HFFc6 (cell line): Measurements from ENCODE around the gene TTC6. TPM values are rescaled to one million over a fixed set of nuclear protein-coding genes. Genes with fewer than 3 reads are reported as not detected.

Source experiments
- DNase-seq: peaks from one replicate; pipeline ENCODE4 v3.0.0-alpha.2; 2018
- H3K27ac Mint-ChIP-seq: 2 replicates; pipeline ENCODE4 v1.8.0; 2020; ENCODE audit warnings: mild to moderate bottlenecking, mixed read lengths
- H3K27me3 Mint-ChIP-seq: 2 replicates; pipeline ENCODE4 v1.8.0; 2021; ENCODE audit warnings: mild to moderate bottlenecking, moderate library complexity, mixed read lengths; ENCODE audit not compliant: insufficient read depth
- H3K36me3 Mint-ChIP-seq: 2 replicates; pipeline ENCODE4 v1.8.0; 2021; ENCODE audit warnings: low read depth, mixed read lengths
- H3K4me1 Mint-ChIP-seq: 2 replicates; pipeline ENCODE4 v1.8.0; 2020; ENCODE audit warnings: low read depth, mixed read lengths
- H3K4me3 Mint-ChIP-seq: 2 replicates; pipeline ENCODE4 v1.8.0; 2020; ENCODE audit warnings: mild to moderate bottlenecking, moderate library complexity, mixed read lengths
- H3K9me3 Mint-ChIP-seq: 2 replicates; pipeline ENCODE4 v1.8.0; 2020; ENCODE audit warnings: mild to moderate bottlenecking, mixed read lengths
- CTCF ChIP-seq: fragments of 200-600 bp; sonication (generic); IDR thresholded peaks from 2 replicates; pipeline ENCODE4 v1.5.0; 2021; ENCODE audit warnings: antibody characterized with exemption, mild to moderate bottlenecking
- total RNA-seq, 6 experiments: library from RNA; stranded (reverse); fragmentation: NEBNext Ultra II Directional; extraction: Animal tissue kit (Norgen Biotek cat#: 25700); gene quantifications; 2 replicates in 1 of 6; 3 replicates in 5 of 6; pipeline ENCODE4 v1.2.3, GENCODE V29; 2021

Gene TTC6
- total RNA-seq, 6 experiments from 2014 or later = 0.38 to 1.2 (median 0.62) TPM; not detected in 2

GRCh38 chr14:37620856-37621255 lies 25.4 kb downstream of the TTC6 start:
- Mint-ChIP-seq H3K27ac (no peak overlapping the region), H3K36me3 (peaks cover 6% of the 10 kb centered on the region), H3K27me3 (peaks cover 1% of the 10 kb centered on the region; the same call in 1 of the 2 replicates), H3K4me1 (peaks cover 16% of the 10 kb centered on the region), H3K4me3 (no peak overlapping the region), H3K9me3 (peaks cover 7% of the 10 kb centered on the region)
- DNase-seq = no peak
- no peak for TF ChIP-seq CTCF

- TF ChIP-seq CTCF = no peak
- peak overlapping the region; percentile 49; the same call in 1 of the 2 replicates for H3K4me3 Mint-ChIP-seq
- H3K9me3 Mint-ChIP-seq = no peaks in the 10 kb centered on the region
- H3K27ac Mint-ChIP-seq = peak overlapping the region; percentile 21; the same call in 1 of the 2 replicates
- H3K4me1 Mint-ChIP-seq = peaks cover 16% of the 10 kb centered on the region
- H3K27me3 Mint-ChIP-seq = peaks cover 1% of the 10 kb centered on the region; the same call in 1 of the 2 replicates
- no peak for DNase-seq
- H3K36me3 Mint-ChIP-seq = no peaks in the 10 kb centered on the region
These were observed 26.9 kb downstream of the TTC6 start for GRCh38 chr14:37622231-37622923.

DNA sequence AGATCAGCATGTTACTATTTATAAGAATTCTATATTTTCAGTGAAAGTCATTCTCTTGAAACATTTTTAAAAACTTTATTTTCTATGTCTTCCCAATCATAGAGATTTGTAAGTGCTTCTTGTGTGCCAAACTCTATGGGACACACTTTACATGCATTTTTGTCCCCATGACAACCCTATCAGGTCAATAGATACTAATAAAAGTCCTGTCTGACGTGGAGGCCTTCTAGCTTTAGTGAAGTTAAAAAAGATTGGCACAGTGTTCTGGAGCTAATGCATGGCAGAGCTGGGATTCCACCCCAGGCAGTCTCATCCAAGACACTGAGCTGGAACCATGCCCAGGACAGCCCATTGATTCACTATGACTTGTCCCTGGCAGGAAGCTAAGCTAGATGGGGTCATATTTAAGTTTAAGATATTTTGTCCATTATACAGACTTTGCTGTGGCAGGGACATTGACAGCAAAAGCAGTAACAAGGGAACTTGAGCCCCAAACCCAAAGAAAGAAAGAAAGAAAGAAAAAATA lies 28.1 kb downstream of the TTC6 start:
- Mint-ChIP-seq H3K27ac (peak overlapping the region; percentile 74), H3K36me3 (0 out of 2 replicates have a peak, but pooled peaks cover 2% of the 10 kb centered on the region), H3K4me3 (peak overlapping the region; percentile 18; the same call in 1 of the 2 replicates), H3K27me3 (peaks cover 1% of the 10 kb centered on the region; the same call in 1 of the 2 replicates), H3K4me1 (peaks cover 16% of the 10 kb centered on the region), H3K9me3 (no peaks in the 10 kb centered on the region; the same call in none of the 2 replicates)
- peak; percentile 88 for DNase-seq
- no peak for TF ChIP-seq CTCF

DNA sequence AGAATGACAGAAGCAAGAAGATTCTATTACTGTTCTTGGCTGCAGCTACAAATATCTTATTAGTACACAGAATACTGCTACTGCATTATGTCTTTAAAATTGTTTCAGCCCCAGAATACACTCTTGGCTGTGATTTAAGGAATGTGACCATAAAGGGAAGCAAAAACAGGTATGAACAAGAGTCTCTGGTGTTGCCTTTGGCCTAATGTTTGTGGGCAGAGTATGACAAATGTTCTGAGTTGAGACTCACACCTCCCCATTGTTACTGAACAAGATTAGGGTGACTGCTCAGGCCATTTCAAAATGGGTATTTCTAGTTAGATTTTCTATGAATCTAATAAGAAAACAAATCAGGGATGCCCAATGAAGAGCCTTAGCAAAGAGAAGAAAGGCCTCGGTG lies 28.5 kb downstream of the TTC6 start:
- Mint-ChIP-seq H3K4me1 (peaks cover 16% of the 10 kb centered on the region), H3K9me3 (no peaks in the 10 kb centered on the region; the same call in none of the 2 replicates), H3K4me3 (peak overlapping the region; percentile 18; the same call in 1 of the 2 replicates), H3K27me3 (peaks cover 1% of the 10 kb centered on the region), H3K27ac (peak overlapping the region; percentile 74), H3K36me3 (0 out of 2 replicates have a peak, but pooled peaks cover 5% of the 10 kb centered on the region)
- no peak for DNase-seq
- TF ChIP-seq CTCF = no peak

- Mint-ChIP-seq H3K36me3 (0 out of 2 replicates have a peak, but pooled peaks cover 5% of the 10 kb centered on the region), H3K27me3 (peaks cover 1% of the 10 kb centered on the region), H3K4me1 (peaks cover 16% of the 10 kb centered on the region), H3K9me3 (peaks cover 7% of the 10 kb centered on the region), H3K27ac (no peak overlapping the region), H3K4me3 (no peak overlapping the region)
- TF ChIP-seq CTCF = no peak
- no peak for DNase-seq
These were observed 30.5 kb downstream of the TTC6 start for GRCh38 chr14:37625597-37626595.
